SW 1271 (cell line): Measurements from ENCODE around the gene DIS3L2.
"Not testable (repeated sequence)": the region's sequence is repeated elsewhere in the genome, so short reads cannot be mapped to it uniquely, and the experiment has no call there.

Experiments used
- DNase-seq, 2 experiments: peaks; one replicate each; lab custom pipeline; 2025; lab: John Stamatoyannopoulos, UW

The DIS3L2 gene

GRCh38 chr2:232058063-232058877, 96.8 kb downstream of the DIS3L2 start:
- no peak for DNase-seq

DNA sequence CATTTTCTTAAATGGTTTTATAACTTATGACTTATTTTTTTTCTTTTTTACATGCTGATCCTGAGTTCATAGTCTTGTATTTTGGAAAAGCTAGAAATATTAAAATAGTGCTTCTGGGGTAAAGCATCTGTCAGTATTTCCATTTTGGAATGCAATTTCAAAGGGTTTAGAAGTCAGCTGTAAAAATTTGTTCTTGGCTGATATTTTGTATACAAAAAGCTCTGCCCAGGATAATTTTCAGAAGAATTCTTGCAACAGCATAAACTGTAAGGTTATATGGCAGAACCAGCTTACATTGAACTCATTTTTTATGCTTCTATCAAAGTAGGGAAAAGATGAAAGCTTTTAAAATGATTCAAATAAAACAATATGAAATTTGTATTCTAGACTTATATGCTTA, 97.4 kb downstream of the DIS3L2 start:
- DNase-seq = no peak

GRCh38 chr2:232061265-232061664, 99.8 kb downstream of the DIS3L2 start:
- DNase-seq = no peak

DNA sequence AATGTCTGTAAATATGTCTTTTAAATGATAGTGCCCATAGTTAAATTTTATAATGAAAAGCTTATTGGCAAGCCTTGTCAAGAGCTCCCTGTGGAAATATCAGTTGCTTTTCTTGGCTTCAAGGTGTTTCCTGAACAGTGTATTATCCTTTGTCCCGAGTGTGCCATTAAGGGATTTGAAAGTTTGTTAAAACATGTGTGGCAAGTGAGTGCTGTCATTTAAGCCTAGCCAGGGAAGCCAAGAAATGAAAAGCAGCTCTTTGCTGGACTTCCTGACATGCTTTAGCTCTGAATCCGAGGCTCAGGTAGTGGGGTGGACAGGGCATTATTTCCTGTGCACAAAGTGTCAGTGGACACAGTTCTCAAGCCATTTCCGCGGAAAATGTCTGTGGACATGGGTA, 111.5 kb downstream of the DIS3L2 start:
- DNase-seq = no peak

DNA sequence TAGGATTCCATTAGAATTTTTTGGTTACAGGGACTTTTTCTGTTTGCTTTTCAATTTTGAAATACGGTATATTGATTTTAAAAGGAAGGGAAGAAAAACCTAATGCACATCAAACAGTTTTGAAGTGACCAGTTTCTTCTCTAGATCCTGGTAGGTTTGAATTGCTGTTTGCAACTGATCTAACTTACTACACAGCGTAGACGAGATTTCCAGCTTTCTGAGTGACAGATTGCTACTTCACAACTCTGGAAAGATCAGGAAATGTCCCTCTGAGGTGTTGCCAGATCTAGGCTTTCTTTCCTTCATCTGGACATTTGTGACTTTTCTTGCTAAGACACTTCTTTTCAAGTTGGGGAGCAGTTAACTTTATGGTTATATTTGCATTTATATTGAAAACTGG, 112.2 kb downstream of the DIS3L2 start:
- DNase-seq = no peak

GRCh38 chr2:232075080-232075479, 113.6 kb downstream of the DIS3L2 start:
- DNase-seq = no peak

GRCh38 chr2:232075859-232076258, 114.3 kb downstream of the DIS3L2 start:
- DNase-seq = no peak

DNA sequence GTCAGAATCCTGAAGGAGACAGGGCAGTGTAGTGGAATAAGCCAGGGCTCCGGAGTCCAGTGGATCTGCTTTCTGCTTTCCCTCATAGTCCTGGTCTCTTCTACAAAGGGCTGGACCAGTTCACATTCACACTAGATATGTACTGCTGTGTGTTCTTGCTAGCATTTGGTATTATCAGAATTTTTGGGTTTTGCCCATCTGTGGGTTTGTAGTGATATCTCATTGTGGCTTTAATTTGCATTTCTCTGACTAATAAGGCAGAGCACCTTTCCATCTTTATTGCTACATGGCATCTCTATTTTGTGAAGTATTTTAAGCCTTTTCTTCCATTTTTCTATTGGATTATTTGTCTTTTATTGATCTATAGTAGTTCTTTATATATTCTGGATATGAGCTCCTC, 114.8 kb downstream of the DIS3L2 start:
- no peak for DNase-seq

GRCh38 chr2:232076736-232077135, 115.2 kb downstream of the DIS3L2 start:
- no peak for DNase-seq

GRCh38 chr2:232085164-232085563, 123.7 kb downstream of the DIS3L2 start:
- no peak for DNase-seq

DNA sequence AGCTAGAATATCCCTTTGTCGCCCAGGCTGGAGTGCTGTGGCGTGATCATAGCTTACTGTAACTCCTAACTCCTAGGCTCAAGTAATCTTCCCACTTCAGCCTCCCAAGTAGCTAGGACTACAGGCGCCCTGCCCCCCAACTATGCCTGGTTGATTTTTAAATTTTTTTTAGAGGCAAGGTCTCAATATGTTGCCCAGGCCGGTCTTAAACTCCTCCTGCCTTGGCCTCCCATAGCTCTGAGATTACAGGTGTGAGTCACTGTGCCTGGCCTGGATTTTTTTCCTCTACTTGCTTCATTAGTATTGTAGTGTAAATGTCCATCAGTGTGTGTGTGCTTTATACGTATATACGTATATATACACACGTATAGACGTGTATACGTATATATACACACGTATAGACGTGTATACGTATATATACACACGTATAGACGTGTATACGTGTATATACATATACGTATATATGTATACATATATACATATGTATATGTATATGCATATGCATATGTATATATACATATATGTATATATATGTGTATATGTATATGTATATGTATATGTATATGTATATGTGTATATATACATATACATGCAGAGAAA, 124.4 kb downstream of the DIS3L2 start:
- DNase-seq = no peak

DNA sequence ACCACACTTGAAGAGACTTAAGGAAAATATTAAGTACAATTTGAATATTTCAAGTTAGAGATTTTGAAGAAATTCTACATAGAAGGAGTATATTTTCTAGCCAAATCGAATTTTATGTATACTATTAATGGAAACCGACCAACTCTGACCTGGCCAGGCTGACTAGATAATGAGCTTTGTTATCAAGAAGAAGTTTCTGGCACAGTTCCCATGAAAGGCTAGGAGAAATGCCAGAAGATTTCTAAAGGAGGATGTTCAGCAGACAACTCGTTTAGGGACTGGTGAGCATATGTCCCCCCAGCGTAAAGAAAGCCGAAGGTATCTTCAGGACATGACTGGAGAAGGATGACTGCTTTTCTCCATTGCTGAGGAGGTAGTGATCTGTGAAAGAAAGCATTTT, 127.3 kb downstream of the DIS3L2 start:
- DNase-seq = no peak

DNA sequence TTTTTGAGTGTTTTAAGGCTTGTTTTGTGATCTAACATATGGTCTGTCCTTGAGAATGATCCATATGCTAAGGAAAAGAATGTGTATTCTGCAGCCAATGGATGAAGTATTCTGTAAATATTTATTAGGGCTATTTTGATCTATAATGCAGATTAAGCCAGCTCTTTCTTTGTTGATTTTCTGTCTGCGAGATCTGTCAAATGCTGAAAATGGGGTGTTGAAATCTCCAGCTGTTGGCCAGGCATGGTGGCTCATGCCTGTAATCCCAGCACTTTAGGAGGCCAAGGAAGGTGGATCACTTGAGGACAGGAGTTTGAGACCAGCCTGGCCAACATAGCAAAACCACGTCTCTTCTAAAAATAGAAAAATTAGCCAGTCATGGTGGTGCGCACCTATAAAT, 132.7 kb downstream of the DIS3L2 start:
- DNase-seq = no peak

DNA sequence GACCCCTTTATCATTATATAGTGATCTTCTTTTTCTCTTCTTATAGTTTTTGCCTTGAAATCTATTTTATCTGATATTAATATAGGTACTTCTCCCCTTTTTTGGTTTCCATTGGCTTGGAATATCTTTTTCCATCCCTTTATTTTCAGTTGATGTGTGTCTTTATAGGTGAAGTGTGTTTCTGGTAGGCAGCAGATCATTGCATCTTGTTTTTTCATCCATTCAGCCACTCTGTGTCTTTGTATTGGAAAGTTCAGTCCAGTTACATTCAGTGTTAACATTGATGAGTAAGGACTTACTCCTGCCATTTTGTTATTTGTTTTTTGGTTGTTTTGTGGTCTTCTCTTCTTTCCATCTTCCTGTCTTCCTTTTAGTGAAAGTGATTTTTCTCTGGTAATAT, 133.4 kb downstream of the DIS3L2 start:
- no peak for DNase-seq

DNA sequence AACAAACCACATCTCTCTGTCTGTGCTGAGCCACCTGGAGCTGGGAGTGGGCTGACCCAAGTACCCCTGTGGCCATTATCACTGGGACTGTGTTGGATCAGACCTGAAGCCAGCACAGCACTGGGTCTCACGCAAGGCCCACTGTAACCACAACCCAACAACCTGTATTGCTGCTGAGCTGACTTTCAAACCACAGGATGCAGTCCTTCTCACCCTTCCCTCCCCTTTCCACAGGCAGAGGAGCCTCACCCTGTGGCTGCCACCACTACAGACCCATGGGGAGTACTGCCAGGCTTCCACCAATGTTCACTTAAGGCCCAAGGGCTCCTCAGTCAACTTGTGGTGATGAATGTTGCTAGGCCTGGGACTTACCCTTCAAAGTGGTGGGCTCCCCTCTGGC, 135.7 kb downstream of the DIS3L2 start:
- no peak for DNase-seq

DNA sequence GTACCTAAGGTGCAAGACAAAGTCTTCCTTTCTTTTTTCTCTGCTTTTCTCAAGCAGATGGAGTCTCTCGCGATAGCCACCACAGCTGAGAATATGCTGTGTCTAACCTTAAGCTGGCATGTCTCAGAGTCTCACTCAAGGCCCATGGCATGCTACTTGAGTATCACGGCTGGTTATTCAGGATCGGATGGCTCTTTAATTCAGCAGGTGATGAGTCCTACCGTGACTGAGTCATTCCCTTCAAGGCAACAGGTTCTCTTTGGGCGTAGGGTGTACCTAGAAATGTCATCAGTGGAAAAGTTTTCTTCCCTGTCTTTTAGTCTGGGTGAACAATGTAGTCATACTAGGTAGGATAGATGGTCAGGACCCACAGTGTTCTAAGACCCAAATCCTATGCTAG, 136.2 kb downstream of the DIS3L2 start:
- DNase-seq = no peak

- no peak for DNase-seq
These were observed 140.9 kb downstream of the DIS3L2 start for GRCh38 chr2:232102380-232102779.

DNA sequence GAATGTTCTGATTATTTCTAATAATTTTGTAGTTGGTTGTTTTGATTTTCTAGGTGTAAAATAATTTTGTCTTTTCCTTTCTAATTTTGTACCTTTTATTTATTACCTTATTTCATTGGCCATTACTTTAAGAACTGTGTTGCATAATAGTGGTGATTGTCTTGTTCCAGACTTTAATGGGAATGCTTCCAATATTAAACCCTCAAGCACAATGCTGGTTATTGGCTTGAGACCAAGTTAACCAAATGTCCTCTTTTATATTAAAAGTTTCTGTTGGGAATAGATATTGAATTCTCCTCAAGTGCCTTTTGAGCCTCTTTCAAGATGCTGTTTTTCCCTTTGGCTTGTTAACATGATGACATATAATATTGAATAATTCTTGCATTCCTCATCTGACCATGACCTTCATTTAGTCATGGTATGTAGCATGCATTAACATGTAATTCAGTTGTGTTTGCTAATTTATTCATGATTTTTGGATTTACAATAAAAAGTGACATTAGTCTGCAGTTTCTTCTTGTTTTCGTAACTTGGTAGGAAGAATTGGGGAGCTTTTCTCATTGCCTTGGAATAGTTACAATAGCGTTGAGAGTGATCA, 141.7 kb downstream of the DIS3L2 start:
- no peak for DNase-seq

- no peak for DNase-seq
These were observed 142.6 kb downstream of the DIS3L2 start for GRCh38 chr2:232104076-232104646.

- DNase-seq = no peak
These were observed 150.0 kb downstream of the DIS3L2 start for GRCh38 chr2:232111551-232111950.

- DNase-seq = no peak
These were observed 152.3 kb downstream of the DIS3L2 start for GRCh38 chr2:232113821-232114220.

DNA sequence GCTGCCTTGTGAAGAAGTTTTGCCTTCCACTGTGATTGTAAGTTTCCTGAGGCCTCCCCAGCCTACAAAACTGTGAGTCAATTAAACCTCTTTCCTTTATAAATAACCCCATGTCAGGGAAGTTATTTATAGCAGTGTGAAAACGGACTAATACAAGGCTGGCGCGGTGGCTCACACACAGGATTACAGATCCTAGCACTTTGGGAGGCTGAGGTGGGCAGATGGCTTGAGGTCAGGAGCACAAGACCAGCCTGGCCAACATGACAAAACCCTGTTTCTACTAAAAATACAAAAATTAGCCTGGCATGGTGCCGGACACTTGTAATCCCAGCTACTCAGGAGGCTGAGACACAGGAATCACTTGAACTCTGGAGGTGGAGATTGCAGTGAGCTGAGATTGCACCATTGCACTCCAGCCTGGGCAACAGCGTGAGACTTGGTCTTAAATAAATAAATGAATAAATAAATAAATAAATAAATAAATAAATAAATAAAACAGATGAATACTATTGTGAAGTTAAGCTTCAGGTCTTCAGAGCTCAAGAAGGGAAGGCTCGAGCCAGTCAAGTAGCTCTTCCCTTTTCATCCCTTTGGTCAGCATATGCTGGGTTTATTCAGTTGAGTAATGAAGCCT, 154.3 kb downstream of the DIS3L2 start:
- not testable (repeated sequence) for DNase-seq

DNA sequence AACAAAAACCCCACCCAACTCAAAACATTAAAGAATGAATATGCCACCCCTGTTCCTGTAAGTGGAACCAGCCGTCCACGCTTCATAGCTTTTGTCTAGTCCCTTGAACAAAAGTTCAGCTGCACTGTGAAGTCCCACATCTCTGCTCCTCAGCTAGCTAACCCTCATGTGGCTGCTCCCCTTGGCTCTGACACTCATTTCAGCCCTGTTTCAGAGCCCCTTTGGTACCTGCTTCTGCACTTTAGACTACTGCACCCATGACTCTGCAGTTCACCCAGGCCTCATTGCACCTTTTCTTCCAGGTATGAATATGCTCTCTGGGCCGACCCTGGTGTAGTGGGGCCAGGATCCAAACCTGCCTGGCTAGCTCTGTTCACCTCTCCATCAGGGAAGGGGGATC, 155.3 kb downstream of the DIS3L2 start:
- no peak for DNase-seq
